ENCODE data around the gene NRIP2.

The NRIP2 gene

DNA sequence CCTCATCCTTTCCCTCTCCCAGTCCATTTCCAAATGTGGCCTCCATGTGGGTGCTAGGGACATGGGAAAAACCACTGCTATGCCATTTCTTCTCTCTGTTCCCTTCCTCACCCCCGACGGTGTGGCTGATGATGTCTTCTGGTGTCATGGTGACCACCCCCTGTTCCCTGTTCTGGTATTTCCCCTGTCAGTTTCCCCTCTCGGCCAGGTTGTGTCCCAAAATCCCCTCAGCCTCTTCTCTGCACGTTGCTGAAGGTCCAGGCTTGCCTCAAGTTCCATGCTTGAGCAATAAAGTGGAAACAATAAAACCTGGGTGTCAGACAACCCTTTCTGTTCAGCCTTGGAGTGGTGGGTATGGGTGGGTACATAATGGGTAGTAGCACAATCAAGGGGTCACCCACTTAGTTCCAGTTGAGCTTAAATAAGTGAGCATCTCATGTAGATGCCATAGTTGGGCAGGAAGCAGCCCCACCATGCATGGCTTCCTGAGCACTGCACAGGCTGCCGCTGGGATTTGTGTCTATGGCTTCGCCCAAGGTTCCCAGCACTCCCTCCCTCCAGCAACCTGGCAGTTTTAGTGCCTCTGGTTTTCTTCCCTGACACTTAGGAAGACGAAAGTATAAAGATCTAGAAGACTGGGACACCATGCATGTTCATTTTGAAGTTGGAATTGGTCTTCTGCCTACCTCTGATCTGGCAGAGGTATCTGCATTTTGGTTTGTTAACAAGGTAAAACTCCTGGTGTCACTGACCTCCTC, 31.0 kb downstream of the NRIP2 start:
- DNase-seq, result no peak

- DNase-seq, result no peak
These were observed 33.6 kb downstream of the NRIP2 start for GRCh38 chr12:2801044-2801783.

DNA sequence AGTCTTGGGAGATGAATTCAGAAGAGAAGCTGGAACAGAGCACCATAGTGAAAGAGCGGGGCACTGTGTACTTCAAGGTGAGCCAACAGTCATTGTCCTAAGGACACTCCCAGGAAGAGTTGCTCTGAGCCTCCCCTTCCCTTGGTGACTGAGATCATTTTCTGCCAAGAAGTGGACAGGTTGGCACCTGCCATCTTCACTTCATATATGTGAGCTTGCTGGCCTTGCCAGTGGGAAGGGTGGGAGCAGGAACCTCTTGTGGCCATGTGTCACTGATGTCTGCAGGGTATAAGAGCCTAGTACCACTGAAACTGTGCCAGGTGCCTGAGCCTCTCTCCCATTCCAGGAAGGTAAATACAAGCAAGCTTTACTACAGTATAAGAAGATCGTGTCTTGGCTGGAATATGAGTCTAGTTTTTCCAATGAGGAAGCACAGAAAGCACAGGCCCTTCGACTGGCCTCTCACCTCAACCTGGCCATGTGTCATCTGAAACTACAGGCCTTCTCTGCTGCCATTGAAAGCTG, 34.7 kb downstream of the NRIP2 start:
- DNase-seq, result no peak

- no peak for DNase-seq
These were observed 37.0 kb downstream of the NRIP2 start for GRCh38 chr12:2797721-2798418.

- no peak for DNase-seq
These were observed 38.6 kb downstream of the NRIP2 start for GRCh38 chr12:2796187-2796666.

GRCh38 chr12:2795291-2796186, 39.3 kb downstream of the NRIP2 start:
- DNase-seq, result peak; percentile 18

DNA sequence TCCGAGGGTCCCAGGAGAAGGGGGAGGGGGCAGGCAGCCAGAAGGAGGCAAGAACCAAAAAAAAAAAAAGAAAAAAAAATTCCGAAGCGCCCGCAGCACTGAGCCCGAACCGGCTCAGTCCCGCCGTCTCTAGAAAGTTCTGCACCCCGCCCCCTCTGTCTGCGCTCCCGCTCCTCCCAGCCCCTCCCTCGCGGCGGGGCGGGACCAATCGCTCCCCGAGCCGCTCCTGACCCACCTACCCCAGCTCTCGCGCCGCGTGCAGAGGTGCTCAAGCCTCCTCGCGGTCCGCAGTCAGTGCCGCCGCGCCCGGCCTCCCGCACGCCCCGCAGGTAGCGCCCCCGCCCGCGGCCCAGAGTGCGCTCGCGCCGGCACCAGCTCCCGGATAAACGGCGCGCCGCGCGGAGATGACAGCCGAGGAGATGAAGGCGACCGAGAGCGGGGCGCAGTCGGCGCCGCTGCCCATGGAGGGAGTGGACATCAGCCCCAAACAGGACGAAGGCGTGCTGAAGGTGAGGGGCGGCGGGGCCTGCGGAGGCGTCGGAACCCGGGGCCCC, 40.0 kb downstream of the NRIP2 start, which contains the start of gene FKBP4:
Gene FKBP4, plus strand, starts transcription at position 235 of the 554 bp plus-strand sequence. Its CDS starts 170 bp downstream, at position 405.
- DNase-seq, result peak; percentile 55

DNA sequence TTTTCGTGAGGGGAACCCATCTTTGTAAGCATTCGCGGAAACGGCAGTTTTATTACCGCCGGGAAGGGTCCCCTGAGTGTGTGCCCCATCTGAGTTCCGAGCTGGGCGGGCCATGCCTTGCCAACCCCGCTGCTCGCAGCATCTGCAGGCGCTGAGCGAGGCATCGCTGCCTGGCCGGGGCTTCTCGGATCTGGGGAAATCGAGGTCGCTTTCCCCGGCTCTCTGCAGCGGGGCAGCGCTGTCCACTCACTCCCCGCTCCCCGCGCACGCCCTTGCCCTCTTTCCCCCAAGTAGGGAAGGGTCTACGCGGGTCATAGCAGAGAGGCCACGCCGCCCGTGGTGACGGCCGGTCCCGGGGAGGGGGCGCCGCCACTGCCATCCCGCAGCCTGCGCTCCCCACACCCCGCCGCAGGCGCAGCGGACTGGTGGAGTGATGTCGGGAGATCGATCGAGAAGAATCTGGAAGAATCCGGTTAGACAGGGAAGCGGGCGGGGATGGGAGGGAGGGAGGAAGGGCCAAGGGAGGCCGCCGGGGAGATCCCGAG, 40.6 kb downstream of the NRIP2 start:
- no peak for DNase-seq

- no peak for DNase-seq
These were observed 41.3 kb downstream of the NRIP2 start for GRCh38 chr12:2793561-2793960.

DNA sequence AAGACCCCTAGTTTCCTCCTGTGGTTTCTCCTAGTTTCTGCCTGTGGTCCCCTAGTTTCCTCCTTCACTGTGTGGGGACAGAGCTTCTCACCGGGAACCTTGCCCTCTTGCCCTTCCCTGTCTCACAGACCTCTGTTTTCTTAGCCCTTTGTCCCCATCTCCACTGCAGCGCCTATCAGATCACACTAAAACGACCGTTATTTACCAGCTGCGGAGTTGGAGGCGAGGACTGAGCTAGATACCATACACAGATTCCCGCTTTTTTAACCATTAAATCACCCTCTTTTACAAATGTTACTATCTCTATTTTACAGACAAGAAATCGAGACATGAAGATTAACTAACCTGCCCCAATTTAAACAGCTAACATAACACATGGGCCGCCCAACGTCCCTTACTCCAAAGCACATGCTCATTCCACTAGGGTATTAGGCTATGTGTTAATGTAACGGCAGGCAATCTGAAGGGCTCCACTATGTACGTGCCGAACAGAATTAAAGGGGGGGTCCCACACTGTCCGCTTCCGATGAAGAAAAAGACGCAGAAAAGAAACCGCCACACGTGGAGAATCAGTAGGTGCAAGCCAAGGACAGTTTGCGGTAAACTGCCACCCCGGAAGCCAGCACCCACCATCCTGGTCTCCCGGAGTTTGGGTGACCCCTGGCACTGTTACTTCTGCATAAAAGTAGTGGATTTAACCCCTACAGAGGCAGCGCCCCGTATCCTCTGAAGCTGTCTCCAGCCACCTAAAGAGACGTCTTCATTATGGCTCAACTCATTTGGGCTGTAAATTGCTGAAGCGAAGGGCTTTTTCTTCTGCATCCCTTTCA, 41.9 kb downstream of the NRIP2 start:
- DNase-seq, result no peak

DNA sequence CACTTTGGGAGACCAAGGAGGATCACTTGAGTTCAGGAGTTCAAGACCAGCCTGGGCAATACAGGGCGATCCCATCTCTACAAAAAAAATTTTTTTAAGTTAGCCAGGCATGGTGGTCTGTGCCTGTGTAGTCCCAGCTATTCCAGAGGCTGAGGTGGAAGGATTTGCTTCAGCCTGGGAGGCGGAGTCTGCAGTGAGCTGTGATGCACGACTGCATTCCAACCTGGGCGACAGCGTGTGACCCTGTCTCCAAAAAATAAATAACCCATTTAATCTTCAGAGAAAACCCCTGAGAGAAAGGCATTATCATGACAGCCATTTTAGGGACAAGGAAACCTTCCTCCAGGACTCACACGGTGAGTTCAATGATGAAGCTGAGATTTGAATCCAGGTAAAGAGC, 43.7 kb downstream of the NRIP2 start:
- DNase-seq, result no peak

DNA sequence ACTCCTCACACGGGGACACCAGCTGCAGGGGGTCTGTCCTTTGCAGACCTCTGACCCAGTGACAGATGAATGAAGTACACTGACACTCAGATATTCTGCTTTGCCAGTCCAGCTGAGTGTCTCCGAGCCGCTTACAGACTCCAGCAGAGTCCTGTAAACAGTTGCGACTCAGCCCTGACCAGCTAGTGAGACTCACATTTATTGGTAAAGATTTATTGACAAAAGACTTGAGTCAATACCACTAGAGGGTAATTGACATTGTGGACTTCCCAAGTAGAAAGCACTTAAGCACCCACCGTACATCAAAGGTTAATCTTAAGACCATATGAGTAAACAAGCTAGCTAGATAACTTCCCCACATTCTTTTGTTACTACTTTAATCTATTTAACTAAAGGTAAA, 49.8 kb downstream of the NRIP2 start:
- DNase-seq, result no peak

DNA sequence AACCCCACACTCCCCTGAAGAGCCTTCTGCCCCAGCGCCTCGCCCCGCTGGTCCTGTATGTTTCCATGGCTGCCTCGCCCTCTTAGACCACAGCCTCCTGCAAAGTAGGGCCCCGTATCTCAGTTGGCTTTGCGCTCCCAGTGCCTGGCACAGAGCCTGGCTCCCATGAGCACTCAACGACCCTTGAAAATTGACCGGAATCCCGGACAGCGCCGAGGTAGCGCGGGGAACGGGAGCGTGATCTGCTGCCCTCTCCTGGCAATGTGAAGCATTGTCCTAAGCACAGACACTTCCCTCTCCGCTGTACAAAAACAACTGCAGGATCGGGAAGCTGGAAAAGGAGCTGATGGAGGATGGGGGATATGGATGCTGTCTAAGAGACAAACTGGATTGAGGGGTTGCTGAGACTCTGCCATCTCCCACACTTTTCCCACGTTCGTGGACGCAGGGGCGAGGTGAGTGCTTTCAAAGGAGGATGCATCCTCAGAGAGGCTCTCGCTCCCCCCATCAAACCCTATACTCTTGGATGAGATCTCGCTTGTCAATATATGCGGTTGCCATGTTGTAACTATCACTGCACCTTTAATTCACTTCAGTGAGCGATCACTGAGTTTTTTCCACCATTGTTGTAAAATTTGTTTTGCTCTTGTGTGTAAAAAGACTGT, 50.8 kb downstream of the NRIP2 start:
- DNase-seq, result peak; percentile 47

GRCh38 chr12:2779281-2779680, 55.6 kb downstream of the NRIP2 start:
- DNase-seq, result peak; percentile 98

GRCh38 chr12:2776129-2776806, 58.6 kb downstream of the NRIP2 start:
- no peak for DNase-seq

DNA sequence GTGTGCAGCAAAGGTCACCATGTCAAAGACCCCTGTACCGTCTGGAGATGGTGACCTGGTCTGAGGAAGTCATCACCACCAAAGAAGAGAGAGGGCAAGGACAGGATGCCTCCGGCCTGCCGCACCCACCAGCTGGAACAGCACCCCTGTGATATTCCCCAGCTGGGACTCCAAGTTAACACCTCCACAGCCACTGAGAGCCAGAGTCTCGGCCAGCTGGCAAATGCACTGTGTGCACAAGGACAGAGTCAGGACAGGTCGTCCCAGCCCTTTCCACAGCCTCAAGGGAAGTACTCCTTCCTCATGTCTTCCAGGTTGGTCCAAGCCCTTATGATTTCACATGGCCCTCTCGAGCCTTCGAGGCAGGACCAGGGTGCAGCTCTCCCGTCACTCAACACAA, 59.4 kb downstream of the NRIP2 start:
- no peak for DNase-seq
